ENCODE data around the gene DIP2B. TPM values are rescaled to one million over a fixed set of nuclear protein-coding genes. Genes with fewer than 3 reads are reported as not detected.

The DIP2B gene
- total and polyA plus RNA-seq, 2 of the 13 experiments (the other 11 are each of a cell fraction or from before 2014, with no cell fraction given) = 32.1 to 35.8 TPM

- intact Hi-C loops (cut with micrococcal nuclease; ENCODE audit: unreplicated experiment) (no loop called here), in situ Hi-C loops (cut with HindIII; ENCODE audit: extremely low pct_ligation_motif_present, low pct_unique_long_range_greater_than_20kb) (no loop called here)
- H3K4me2 ChIP-seq (ENCODE audit: low read depth, low read length) = no peak overlapping the region
- TF ChIP-seq MAFF (IDR thresholded peaks at IDR 0.05; ENCODE audit: low read depth, low read length) = 0 out of 2 replicates have a peak, but pooled peaks have one; percentile 8
- TF ChIP-seq ZBTB46 (CRISPR knock-in tag; IDR thresholded peaks at IDR 0.05; ENCODE audit: borderline replicate concordance) = no peak
- TF ChIP-seq KAT8 (CRISPR knock-in tag; IDR thresholded peaks at IDR 0.05) = no peak
- TF ChIP-seq ATF7 (IDR thresholded peaks at IDR 0.05) = no peak
- TF ChIP-seq ATF7 (CRISPR knock-in tag; IDR thresholded peaks at IDR 0.05) = no peak
- no peak for TF ChIP-seq PBX3 (CRISPR knock-in tag; IDR thresholded peaks at IDR 0.05; ENCODE audit: borderline replicate concordance)
- TF ChIP-seq, protein P1, sequence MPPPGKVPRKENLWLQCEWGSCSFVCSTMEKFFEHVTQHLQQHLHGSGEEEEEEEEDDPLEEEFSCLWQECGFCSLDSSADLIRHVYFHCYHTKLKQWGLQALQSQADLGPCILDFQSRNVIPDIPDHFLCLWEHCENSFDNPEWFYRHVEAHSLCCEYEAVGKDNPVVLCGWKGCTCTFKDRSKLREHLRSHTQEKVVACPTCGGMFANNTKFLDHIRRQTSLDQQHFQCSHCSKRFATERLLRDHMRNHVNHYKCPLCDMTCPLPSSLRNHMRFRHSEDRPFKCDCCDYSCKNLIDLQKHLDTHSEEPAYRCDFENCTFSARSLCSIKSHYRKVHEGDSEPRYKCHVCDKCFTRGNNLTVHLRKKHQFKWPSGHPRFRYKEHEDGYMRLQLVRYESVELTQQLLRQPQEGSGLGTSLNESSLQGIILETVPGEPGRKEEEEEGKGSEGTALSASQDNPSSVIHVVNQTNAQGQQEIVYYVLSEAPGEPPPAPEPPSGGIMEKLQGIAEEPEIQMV (CRISPR knock-in tag; IDR thresholded peaks at IDR 0.05; ENCODE audit: low read depth) = no peak
- no peak for TF ChIP-seq KMT2B (CRISPR knock-in tag; IDR thresholded peaks at IDR 0.05)
- 0 out of 2 replicates have a peak, but pooled peaks have one; percentile 23 for TF ChIP-seq NFE2 (CRISPR knock-in tag; IDR thresholded peaks at IDR 0.05)
- no peak for TF ChIP-seq PAWR (CRISPR knock-in tag; IDR thresholded peaks at IDR 0.05; ENCODE audit: borderline replicate concordance)
- TF ChIP-seq ZNF232 (CRISPR knock-in tag; IDR thresholded peaks at IDR 0.05; ENCODE audit: borderline replicate concordance) = no peak
- peak; percentile 20 for TF ChIP-seq RBM22 (optimal IDR thresholded peaks at IDR 0.05; ENCODE audit: low read length)
- H3K27me3 ChIP-seq (ENCODE audit: control insufficient read depth in 1 of 2, insufficient read depth in 2 of 2, low read length in 2 of 2) = no peaks in the 10 kb centered on the region
- H3K9ac ChIP-seq (ENCODE audit: insufficient read depth, low read depth, low read length) = no peak overlapping the region
- no peak for FAIRE-seq
- peaks cover 21% of the 10 kb centered on the region; the same call in 1 of the 2 replicates for H3K4me1 ChIP-seq (ENCODE audit: insufficient read depth, low read length)
- H4K20me1 ChIP-seq (ENCODE audit: insufficient read depth, low read length) = no peaks in the 10 kb centered on the region
- H3K79me2 ChIP-seq (ENCODE audit: insufficient read depth, low read length) = peaks cover 23% of the 10 kb centered on the region
- no peak overlapping the region for H3K4me3 ChIP-seq (replicated peaks in 1 of 3; ENCODE audit: insufficient read depth in 1 of 3, low read depth in 2 of 3, low read length in 3 of 3)
- no peak overlapping the region for H3K27ac ChIP-seq (ENCODE audit: extremely low read length, insufficient read depth, low read length)
- ATAC-seq = no peak; the same call in 2 of the 3 replicates
- ChIA-PET CTCF (ENCODE audit: low intra/inter-chr PET ratio, low total read pairs) (no interaction called here), POLR2A (no interaction called here)
- BruUV-seq (replicated peaks) = TSS peak; percentile 7
- peaks cover 9 to 40% of the 10 kb centered on the region in 2 experiments for H3K36me3 ChIP-seq (replicated peaks in 1 of 2; ENCODE audit: control insufficient read depth in 1 of 2, insufficient read depth in 2 of 2, low read length in 2 of 2)
- H3K9me3 ChIP-seq (ENCODE audit: low read length) = no peaks in the 10 kb centered on the region
- peak; percentile 36 for DNase-seq (ENCODE audit: low spot score)
- 60% methylated on average over 1 of the region's 1 CpG for WGBS (ENCODE audit: low lambda C conversion rate)
- H2AFZ ChIP-seq (ENCODE audit: low read length) = no peak overlapping the region
Measured at GRCh38 chr12:50642035-50642451, 137.3 kb downstream of the DIP2B start.
